Cortex of kidney (tissue), 1 donor: Measurements from ENCODE around the gene TMEM255B.
"Not testable (repeated sequence)": the region's sequence is repeated elsewhere in the genome, so short reads cannot be mapped to it uniquely, and the experiment has no call there.

Experiments used
- DNase-seq: peaks from one replicate; lab custom pipeline; 2025; lab: John Stamatoyannopoulos, UW

TMEM255B gene

DNA sequence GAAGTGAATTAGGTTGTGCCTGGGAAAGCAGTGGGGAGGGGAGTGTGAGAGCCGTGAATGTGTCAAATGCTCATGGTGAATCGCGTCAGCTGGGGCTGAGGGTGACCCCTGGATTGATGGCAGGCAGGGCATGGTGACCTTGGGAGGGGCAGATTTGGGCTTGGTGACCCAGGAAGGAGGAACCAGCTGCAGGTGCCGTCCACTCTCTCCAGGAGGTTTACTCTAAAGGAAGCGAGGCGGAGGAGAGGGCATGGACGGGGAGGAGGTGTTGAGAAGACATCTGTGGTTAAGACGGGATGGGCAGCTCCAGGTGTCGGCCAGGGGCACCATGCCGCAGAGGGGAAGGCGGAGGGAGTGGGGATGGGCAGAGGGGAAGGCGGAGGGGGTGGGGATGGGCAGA is 28.7 kb downstream of the TMEM255B start:
- DNase-seq, result no peak

DNA sequence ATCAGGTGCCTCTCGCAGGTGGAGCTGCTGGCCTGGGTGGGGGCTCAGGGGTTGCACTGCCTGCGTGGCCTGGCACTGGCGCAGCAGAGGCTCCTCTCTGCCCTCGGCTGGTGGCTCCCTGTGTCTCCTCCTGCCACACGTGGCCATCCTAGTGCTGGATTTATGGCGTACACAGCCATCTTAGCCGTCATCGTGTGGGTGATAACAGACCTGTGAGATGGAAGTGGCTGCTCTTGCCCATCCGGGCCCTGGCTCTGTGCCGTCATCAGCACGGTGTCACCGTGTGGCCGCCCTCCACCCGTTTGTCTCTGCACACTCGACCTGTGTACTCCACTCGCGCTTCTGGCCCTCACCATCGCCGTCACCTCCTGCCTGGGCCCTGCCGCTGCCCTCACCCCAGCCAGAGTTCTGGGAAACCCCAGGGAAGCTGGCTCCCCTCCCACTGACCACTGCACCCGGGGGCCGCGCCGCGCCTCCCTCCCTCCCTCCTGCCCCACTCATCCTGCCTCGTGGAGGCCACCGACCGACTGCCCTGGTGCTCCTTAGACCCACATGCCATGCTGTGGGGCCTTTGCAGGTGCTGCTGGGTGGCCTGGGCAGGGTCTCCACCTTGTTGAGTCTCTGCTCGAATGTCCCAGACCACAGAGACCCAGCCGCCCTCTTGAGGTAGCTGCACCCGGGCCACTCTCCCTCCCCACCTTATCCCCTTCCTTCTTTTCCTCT is 29.5 kb downstream of the TMEM255B start:
- DNase-seq, result no peak

DNA sequence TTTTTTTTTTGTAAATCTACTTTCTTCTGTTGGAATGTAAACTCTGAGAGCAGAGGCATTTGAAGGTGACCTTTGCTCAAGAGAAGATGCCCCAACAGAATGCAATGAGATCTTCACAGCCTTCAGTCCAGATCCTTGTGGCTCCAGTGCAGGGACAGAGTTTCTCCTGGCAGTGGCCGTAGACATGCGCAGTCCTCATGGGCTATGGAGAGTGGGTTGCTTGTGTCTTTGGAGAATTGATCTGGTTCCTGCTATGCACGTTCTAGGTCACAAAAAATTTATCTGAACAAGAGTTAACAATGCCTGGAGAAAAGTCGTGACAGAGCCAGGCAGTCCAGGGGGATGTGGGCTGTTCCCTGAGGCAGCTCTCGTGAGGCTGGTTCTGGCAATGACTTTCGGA is 30.1 kb downstream of the TMEM255B start:
- DNase-seq, result no peak

DNA sequence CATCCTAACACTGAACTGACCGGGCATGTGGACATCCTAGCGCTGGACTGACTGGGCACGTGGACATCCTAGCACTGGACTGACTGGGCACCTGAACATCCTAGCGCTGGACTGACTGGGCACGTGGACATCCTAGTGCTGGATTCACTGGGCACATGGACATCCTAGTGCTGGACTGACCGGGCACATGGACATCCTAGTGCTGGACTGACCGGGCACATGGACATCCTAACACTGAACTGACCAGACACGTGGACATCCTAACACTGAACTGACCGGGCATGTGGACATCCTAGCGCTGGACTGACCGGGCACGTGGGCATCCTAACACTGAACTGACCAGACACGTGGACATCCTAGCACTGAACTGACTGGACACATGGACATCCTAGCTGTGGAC is 30.9 kb downstream of the TMEM255B start:
- DNase-seq, result not testable (repeated sequence)

DNA sequence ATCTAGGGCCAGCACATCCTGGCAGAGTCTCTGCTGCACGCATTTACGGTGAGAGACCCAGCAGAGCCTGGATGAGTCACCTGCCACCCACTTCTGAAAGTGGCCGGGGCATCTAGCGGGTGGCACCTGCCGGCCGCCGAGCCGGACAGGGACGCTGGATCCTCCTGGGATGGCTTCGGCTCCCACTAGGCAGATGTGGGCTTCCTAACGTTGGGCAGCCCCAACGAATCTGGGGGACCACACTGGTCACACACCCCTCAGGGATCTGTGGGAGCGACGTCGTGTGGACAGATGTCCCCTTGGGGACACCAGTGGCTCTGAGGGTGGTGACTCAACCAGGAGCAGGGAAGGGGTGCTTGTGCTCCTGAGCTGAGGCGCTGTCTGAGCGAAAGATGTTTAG is 32.2 kb downstream of the TMEM255B start:
- no peak for DNase-seq

DNA sequence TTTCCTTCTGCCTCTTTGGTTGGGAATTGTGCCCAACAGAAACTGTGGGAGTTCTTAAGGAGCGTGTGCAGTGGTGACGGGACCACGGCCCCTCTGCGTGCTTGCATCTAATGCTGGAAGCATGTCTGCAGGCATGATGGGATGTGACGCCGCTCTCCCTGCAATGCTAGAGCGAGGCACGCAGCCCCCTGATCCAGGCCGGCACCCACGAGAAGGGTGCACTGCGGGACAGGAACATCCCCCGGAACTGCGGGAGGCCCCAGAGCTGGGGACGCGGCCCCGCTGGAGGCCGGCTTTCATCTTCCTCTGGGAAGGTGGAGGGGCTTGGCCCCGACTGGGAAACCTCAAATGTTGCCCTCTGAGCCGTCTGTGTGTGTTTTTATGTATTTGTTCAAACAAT is 32.7 kb downstream of the TMEM255B start:
- DNase-seq, result no peak

DNA sequence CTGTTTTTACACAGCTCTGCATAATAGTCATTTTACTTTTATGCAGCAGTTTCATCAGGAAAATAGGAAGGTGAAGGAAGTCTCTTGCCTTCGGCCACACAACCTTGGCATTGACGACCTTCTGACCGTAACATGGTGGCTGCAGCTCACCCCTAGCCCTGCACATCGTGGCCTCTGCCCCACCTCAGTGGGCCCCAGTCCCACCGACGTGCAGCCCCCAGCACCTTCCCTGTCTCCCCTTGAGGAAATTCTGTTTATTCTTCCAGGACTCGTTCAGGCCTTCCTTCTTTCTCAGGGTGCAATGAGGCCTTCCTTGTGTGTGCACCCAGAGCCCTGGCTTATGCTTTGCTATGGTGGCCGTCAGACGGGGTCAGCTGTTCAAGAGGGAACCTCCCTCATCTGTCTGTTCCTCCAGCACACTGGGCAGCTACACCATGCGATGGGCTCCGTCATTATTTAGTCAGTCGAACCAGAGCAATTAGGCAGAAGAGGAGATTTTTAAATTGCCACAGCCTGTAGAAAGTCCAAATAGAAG is 33.3 kb downstream of the TMEM255B start:
- no peak for DNase-seq

DNA sequence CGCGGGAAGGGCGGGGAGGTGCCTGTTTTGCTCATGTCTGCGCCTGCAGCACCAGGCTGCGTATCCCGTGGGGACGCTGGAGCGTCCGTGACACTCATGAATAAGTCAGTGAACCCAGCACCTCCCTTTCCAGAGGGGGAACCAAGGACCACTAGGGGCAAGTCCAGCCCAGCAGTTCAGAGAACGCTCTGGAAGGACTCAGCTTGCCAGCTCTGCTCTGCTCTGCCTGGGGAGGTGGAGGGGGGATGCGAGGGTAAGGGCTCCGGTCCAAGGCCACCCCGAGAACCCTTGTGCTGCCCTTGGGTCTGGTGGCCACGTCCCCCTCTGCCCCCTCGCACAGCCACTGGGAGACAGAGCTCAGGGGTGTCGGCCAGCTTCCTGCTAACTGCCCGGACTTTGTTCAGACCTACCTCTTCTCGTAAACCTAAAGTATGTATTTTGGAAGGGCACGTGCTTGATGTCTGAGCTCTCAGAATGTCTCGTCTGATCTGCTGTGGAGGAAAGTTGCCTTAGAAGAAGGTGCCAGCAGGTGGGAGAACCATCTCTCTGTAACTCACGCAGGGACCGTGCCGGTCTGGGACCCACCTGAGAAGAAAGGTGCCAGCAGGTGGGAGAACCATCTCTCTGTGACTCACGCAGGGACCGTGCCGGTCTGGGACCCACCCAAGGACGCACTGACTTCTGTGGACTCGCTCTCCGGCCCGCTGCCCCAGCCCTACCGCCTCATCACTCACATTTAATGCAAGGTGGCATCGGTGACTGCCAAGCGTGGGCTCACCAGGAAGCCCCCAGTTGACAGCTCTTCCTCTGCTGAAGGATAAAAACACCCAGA is 34.1 kb downstream of the TMEM255B start:
- DNase-seq, result no peak

DNA sequence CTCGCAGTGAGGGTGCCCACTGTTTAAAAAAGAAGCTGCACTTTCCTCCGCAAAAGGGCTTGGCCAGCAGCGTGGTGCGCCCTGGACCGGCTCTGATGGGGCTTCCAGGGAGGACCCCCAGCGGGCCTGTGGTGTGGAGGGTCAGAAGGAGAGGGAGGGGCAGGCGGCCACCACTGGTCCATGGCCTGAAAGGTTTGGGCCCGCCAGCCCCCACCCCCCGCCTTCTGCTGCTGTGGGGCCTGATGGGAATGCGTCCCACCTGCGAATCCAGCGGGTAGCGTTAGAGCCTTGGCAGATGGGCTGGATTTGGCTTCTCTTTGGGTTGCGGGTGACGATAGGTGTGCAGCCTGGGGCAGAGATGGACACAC is 34.7 kb downstream of the TMEM255B start:
- DNase-seq, result no peak

DNA sequence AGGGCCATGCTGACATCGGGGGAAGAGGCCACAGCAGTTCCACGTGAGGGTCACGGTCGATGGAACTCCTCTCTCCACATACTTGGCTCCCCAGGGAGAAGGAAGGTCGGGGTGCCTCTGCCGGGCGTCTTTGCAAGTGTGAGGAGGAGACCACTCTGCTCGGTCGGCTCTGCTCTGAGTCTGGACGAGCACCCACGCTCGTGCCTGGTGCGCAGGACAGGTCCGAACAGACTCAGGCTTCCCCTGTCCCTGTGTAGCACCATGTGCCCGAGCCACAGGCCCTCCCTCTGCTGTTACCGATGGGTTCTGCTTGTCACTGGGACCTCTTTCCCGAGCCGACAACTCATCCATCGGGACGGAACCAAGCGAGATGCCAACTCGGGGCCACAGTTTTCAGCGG is 35.1 kb downstream of the TMEM255B start:
- no peak for DNase-seq

DNA sequence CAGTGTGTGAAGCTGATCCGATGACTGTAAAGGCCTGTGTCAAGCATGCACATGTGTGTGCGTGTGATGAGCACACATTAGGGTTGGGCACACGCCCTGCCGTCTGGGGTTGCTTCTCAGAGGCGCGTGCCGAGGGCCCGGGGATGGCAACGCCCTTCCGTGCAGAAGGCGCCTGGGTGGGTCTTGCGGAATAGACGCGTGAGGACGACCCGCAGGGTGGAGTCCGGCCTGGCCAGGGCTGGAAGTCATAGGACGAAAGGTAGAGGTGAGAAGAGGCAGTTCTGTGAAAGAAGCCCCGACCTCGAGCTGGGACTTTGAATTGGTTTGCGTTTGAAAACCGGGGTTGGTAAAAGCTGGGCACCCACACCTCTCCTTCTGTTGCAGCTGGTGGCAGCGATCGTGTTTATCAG is 35.7 kb downstream of the TMEM255B start:
- no peak for DNase-seq

DNA sequence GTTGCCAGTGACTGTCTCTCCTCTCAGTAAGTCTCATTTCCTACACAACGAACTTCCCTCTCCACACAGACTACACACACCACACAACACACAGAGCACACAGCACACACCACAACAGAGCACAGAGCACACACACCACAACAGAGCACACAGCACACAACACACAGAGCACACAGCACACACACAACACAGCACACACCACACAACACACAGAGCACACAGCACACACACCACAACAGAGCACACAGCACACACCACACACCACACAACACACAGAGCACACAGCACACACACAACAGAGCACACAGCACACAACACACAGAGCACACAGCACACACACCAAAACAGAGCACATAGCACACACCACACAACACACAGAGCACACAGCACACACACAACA is 36.3 kb downstream of the TMEM255B start:
- DNase-seq, result not testable (repeated sequence)

DNA sequence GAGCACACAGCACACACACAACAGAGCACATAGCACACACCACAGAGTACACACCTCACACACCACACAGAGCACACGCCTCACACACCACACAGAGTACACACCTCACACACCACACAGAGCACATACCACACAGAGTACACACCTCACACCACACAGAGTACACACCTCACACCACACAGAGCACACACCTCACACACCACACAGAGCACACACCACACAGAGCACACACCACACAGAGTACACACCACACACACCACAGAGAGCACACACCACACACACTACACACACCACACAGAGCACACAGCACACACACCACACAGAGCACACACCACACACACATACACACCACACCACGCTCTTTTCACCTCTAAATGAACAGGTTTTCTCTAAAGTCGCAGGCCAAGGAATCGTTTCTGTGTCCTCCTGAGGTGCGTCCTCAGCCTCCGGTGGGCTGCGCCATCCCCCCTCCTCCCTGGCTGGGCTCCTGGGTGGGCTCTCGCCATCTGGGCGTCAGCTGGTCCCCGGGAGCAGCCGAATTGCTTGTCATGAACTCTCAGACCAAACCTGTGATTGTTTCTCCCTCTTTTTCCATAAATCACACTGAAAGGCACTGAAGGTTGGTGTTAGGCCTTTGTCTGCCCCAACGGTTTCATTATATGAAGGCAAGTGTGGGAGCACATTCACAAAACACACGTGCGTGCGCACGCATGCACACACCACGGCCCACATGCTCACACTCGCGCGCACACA is 37.4 kb downstream of the TMEM255B start:
- DNase-seq, result no peak

DNA sequence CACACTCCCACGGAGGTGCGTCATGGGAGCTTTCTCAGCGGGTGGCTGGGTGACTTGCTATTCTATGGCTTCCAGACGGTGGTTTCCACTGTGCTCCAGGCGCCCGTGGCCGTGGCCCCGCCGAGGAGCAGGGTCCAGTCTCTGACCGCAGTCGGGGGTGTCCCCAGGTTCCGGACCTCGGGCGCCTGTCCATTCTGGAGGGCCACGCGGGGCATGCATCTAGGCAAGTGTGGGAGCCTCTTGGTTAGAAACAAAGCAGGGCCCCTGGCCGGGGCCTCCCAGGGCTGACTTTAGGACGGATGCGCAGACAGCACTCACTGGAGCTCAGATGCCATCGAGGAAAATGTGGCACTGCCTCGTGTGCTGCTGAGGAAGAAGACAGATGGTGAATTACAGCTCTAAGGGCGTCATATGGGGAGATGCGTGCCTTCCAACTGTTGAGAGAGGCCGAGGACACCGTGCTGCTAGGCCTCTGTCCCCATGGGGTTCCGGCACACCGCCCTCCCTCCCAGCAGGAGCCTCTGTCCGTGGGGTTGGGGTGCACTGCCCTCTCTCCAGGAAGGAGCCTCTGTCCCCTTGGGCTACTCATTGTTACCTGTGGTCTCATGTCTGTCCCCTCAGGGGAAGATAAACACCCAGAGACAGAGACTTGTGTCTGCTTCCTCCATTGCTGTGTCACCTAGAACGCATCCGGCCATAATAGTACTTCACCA is 38.1 kb downstream of the TMEM255B start:
- no peak for DNase-seq

DNA sequence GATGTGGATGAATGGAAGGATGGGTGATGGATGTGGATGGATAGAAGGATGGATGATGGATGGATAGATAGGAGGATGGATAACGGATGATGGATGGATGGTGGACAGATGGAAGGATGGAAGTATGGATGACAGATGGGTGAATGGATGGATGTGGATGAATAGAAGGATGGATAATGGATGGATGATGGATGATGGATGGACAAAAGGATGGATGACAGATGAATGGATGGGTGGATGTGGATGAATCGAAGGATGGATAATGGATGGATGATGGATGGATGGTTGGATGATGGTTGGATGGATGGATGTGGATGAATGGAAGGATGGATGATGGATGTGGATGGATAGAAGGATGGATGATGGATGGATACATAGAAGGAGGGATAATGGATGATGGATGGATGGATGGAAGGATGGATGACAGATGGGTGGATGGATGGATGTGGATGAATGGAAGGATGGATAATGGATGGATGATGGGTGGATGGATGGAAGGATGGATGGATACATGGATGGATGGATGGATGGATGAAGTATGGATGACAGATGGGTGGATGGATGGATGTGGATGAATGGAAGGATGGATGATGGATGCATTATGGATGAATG is 39.3 kb downstream of the TMEM255B start:
- DNase-seq, result no peak

DNA sequence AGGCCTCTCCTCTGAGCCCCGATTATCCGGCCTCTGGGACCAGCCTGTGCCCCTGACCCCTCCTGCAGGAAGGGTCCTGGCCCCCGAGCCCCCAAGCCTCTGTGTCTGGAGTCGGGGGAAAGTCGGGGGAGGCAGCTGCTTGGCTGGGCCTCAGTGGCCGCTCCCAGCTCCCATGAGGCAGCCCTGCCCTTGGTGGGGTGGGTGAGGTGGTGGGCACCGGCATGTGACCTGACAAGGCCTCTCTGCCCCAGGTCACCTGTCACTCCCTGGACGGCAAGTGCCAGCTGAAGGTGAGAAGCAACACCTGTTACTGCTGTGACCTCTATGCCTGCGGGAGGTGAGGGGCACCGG is 41.5 kb downstream of the TMEM255B start:
- DNase-seq, result no peak

DNA sequence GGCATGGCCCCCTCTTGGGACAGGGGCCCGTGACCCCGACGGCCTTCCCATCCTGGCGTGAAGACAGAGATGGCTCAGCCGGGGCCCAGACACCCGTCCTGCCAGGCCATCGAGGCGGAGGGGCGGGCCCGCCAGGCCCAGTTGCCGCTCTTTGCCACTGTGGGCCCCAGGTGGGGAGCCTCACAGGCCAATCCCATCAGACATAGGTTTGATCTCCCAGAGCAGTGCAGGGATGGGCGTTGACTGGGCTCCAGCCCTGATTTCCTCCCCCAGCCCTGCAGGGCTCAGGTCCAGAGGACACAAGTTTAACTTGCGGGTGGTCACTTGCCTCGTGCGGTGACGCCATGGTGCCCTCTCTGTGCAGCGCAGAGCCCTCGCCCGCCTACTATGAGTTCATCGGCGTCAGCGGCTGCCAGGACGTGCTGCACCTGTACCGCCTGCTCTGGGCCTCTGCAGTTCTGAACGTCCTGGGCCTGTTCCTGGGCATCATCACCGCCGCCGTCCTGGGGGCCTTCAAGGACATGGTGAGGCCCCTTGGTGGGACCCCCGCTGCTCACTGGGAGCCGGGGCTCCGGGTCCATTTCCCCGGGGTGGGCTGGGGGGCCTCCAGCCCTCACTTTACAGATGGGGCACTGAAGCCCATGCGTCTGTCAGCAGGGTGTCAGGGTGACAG is 42.4 kb downstream of the TMEM255B start:
- no peak for DNase-seq

DNA sequence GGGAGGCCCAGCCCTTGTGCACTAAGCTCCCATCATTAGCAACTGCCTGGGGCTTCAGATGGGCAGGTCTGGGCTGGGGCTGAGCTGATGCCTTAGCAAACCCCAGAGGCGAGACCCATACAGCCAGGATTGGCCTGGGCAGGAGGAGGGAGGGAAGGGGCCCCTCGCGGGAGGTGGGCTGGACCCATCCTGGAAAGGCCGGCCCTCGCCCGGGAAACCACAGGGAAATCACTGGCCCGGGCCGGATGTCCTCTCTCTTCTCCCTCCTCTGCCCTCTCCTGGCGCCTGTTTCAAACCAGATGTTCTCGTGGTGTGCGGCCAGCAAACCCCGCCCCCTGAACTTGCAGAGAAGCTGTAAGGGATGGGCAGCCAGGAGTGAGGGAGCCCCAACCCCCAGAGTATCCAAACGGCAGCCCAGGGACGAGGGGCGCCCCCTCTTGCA is 43.1 kb downstream of the TMEM255B start:
- no peak for DNase-seq

DNA sequence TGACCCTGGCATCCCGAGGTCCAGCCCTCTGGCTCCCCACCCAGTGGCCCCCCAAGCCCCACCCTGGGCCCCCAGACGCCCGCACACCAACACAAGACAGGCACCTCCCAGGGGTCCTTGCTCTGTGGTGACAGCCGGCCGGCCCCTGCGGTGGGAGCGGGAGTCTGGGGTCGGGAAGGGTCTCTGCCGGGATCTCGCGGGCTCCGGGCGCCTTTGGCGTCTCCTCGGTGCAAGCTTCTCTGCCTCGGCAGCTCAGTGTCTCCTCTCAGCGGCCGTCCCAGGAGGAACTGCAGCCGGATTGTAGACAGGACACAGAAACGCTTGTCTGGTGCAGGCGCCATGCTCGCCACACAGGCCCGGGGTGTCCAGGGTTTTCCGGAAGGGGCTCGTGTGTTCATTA is 43.7 kb downstream of the TMEM255B start:
- no peak for DNase-seq

DNA sequence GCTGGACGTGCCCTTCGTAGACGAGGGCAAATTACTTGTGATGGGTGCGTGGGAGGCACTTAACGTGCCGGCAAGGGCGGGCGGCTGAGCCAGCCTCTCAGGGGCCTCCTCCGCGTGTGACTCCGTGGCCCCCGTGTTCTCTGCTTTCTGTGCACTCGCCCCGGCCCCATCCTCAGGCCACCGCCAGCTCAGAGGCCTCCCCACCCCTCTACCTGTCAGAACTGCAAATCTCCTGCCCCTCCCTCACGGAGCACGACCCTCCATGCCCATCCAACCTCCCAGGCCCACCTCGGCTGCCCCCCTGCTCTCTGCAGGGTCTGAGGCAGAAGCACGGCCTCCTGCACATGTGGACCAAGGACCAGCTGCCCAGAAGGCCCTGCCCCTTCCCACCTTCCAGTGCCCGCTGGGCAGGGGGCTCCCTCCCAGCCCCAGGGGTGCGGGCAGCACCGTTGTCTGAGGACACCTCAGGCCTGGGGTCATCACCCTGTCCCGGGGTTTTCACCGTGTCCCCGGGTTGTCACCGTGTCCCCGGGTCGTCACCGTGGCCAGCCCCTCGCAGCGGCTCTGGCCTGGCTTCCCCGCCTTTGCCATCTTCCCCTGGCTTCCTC is 44.5 kb downstream of the TMEM255B start:
- no peak for DNase-seq
